Adrenal gland (tissue), 5 donors: ENCODE data around the gene TRDN.

Experiments used
- CTCF ChIP-seq, 6 experiments: fragments of 450-650 bp in 4 of 6; fragments of 200-600 bp in 2 of 6; sonication (generic) in 1 of 6; IDR thresholded peaks; 1 replicate in 5 of 6; 2 replicates in 1 of 6; pipeline versions ENCODE4 v1.5.1 to v1.8.0; 2016 to 2021; ENCODE audit warnings: antibody characterized with exemption in 6 of 6, mild to moderate bottlenecking in 2 of 6, moderate library complexity in 1 of 6
- POLR2A ChIP-seq, 2 donors: fragments of 450-650 bp; IDR thresholded peaks; one replicate each; pipeline ENCODE4 v1.6.1; 2017; ENCODE audit warnings: antibody characterized with exemption in 2 of 2, mild to moderate bottlenecking in 2 of 2, moderate library complexity in 1 of 2
- donor health status: DM: no; HTN: no; CAD: no.

- TF ChIP-seq CTCF (IDR thresholded peaks at IDR 0.05), result no peak
- no peak for TF ChIP-seq POLR2A (IDR thresholded peaks at IDR 0.05)
Observed at GRCh38 chr6:123655521-123656306, 19.0 kb upstream of the TRDN start.
